ENCODE measurements around the gene RPS2. TPM values are rescaled to one million over a fixed set of nuclear protein-coding genes. Genes with fewer than 3 reads are reported as not detected.

The RPS2 gene
- total and polyA plus RNA-seq, 2 of the 8 experiments (the other 6 are each of a cell fraction or from before 2014, with no cell fraction given) = 4,042 to 16,783 TPM

DNA sequence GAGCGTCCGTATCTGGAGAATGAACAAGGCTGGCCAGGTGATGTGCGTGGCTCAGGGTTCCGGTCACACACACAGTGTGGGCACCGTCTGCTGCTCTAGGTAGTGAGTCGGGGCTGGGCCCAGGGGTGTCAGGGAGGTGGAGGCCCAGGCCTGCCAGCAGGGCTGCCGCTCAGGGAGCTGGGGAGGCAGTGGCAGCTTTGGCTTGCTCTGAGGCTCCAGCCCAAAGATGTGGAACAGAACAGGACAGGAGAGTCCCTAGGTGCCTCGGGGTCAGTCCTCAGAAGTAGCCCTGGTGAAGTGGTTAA lies 11.5 kb upstream of the RPS2 start (continued):
- TF ChIP-seq, protein P1, sequence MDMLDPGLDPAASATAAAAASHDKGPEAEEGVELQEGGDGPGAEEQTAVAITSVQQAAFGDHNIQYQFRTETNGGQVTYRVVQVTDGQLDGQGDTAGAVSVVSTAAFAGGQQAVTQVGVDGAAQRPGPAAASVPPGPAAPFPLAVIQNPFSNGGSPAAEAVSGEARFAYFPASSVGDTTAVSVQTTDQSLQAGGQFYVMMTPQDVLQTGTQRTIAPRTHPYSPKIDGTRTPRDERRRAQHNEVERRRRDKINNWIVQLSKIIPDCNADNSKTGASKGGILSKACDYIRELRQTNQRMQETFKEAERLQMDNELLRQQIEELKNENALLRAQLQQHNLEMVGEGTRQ (IDR thresholded peaks at IDR 0.05; ENCODE audit: low read length) = no peak
- no peak for TF ChIP-seq NANOG (IDR thresholded peaks at IDR 0.05; ENCODE audit: insufficient read depth, low read depth, low read length, poor library complexity, severe bottlenecking)
- no peak for TF ChIP-seq EZH2 (IDR thresholded peaks at IDR 0.05; ENCODE audit: low read depth, low read length, severe bottlenecking)
- TF ChIP-seq HDAC6 (IDR thresholded peaks at IDR 0.05; ENCODE audit: low read depth, low read length) = no peak
- TF ChIP-seq CHD1 (IDR thresholded peaks at IDR 0.05; ENCODE audit: low read depth, low read length) = no peak
- TF ChIP-seq EP300 (IDR thresholded peaks at IDR 0.05; ENCODE audit: borderline replicate concordance in 1 of 2, low read depth in 2 of 2, low read length in 2 of 2) = no peak

Data from H1 (cell line).